GM12878 (cell line): ENCODE measurements around the gene DNAAF1. TPM values are rescaled to one million over a fixed set of nuclear protein-coding genes. Genes with fewer than 3 reads are reported as not detected.

Experiments used
- BRCA1 ChIP-seq: IDR thresholded peaks from 2 replicates; pipeline ENCODE4 v1.6.1; 2011; ENCODE audit warnings: low read depth, low read length, improper control_type of control experiment
- CHD2 ChIP-seq: IDR thresholded peaks from 2 replicates; pipeline ENCODE4 v1.6.1; 2011; ENCODE audit warnings: low read depth, low read length, improper control_type of control experiment, borderline replicate concordance
- ESRRA ChIP-seq: IDR thresholded peaks from 2 replicates; pipeline ENCODE4 v1.6.1; 2012; ENCODE audit warnings: mild to moderate bottlenecking, low read length, improper control_type of control experiment
- ETV6 ChIP-seq, 2 experiments: fragments of 450-650 bp in 1 of 2; IDR thresholded peaks in 1 of 2; conservative IDR thresholded peaks in 1 of 2; 2 replicates each; pipeline ENCODE4 v1.6.1; 2014; ENCODE audit warnings: antibody characterized with exemption in 1 of 2, borderline replicate concordance in 1 of 2, low read depth in 1 of 2, mild to moderate bottlenecking in 1 of 2, moderate library complexity in 1 of 2
- HDAC6 ChIP-seq: fragments of 200-600 bp; sonication (generic); IDR thresholded peaks from one replicate; pipeline ENCODE4 v1.8.0; 2017; ENCODE audit warnings: antibody characterized with exemption; ENCODE audit not compliant: unreplicated experiment
- KDM1A ChIP-seq: fragments of 200-600 bp; sonication (generic); IDR thresholded peaks from 2 replicates; pipeline ENCODE4 v1.6.1; 2016; ENCODE audit warnings: borderline replicate concordance
- MEF2A ChIP-seq: IDR thresholded peaks from 2 replicates; pipeline ENCODE4 v1.6.1; 2011; ENCODE audit warnings: low read depth, mild to moderate bottlenecking, low read length, moderate library complexity; ENCODE audit not compliant: insufficient read depth
- NFYB ChIP-seq: IDR thresholded peaks from 2 replicates; pipeline ENCODE4 v1.6.1; 2011; ENCODE audit warnings: low read depth, mild to moderate bottlenecking, low read length, improper control_type of control experiment, moderate library complexity; ENCODE audit not compliant: insufficient read depth
- NR2F1 ChIP-seq: fragments of 450-650 bp; conservative IDR thresholded peaks from 2 replicates; pipeline ENCODE4 v1.6.1; 2017; ENCODE audit warnings: mild to moderate bottlenecking
- NRF1 ChIP-seq: conservative IDR thresholded peaks from 2 replicates; pipeline ENCODE4 v1.6.1; 2011; ENCODE audit warnings: mild to moderate bottlenecking, low read depth, low read length, improper control_type of control experiment
- PAX5 ChIP-seq: IDR thresholded peaks from 2 replicates; pipeline ENCODE4 v1.6.1; 2011; ENCODE audit warnings: low read depth, low read length, borderline replicate concordance
- RAD51 ChIP-seq: fragments of 450-650 bp; IDR thresholded peaks from 2 replicates; pipeline ENCODE4 v1.6.1; 2016; ENCODE audit warnings: moderate library complexity, mild to moderate bottlenecking, inconsistent platforms
- RUNX3 ChIP-seq: IDR thresholded peaks from 2 replicates; pipeline ENCODE4 v1.6.1; 2012; ENCODE audit warnings: low read length, inconsistent platforms
- SRF ChIP-seq, 2 experiments: IDR thresholded peaks; 2 replicates each; pipeline ENCODE4 v1.6.1; 2011; ENCODE audit warnings: low read depth in 2 of 2, low read length in 2 of 2, mild to moderate bottlenecking in 1 of 2, moderate library complexity in 1 of 2
- TAF1 ChIP-seq: IDR thresholded peaks from 2 replicates; pipeline ENCODE4 v1.6.1; 2011; ENCODE audit warnings: mild to moderate bottlenecking, low read depth, low read length, borderline replicate concordance
- TBL1XR1 ChIP-seq: IDR thresholded peaks from 2 replicates; pipeline ENCODE4 v1.6.1; 2012; ENCODE audit warnings: low read depth, low read length, improper control_type of control experiment
- ZBED1 ChIP-seq: IDR thresholded peaks from 2 replicates; pipeline ENCODE4 v1.6.1; 2016; ENCODE audit warnings: borderline replicate concordance
- ZBTB4 ChIP-seq: fragments of 450-650 bp; formaldehyde crosslinking; IDR thresholded peaks from 2 replicates; pipeline ENCODE4 v1.4.0; 2022; ENCODE audit warnings: mild to moderate bottlenecking, moderate library complexity
- polyA plus RNA-seq, 11 experiments: library from polyadenylated mRNA; depleted of rRNA in 4 of 11; unstranded in 6 of 11; stranded (reverse) in 5 of 11; fragments of >200 nt; fragmentation: Nextera tagmentation in 4 of 11; fragmentation: Illumina TruSeq in 1 of 11; extraction: Ambion mirVana in 4 of 11; extraction: Trizol in 1 of 11; gene quantifications; 1 replicate in 1 of 11; 2 replicates in 10 of 11; pipeline versions ENCODE4 v1.2.1 to v1.2.3, GENCODE V29; 2011 to 2016; ENCODE audit warnings: inconsistent platforms in 2 of 11, missing spikeins in 2 of 11, low read depth in 1 of 11
- total RNA-seq, 4 experiments: library from RNA; depleted of rRNA in 3 of 4; stranded (reverse); fragments of >200 nt in 3 of 4; fragmentation: Illumina TruSeq in 1 of 4; extraction: Trizol in 1 of 4; gene quantifications; 2 replicates each; pipeline versions ENCODE4 v1.2.1 to v1.2.3, GENCODE V29; 2013 to 2021
- TF ChIP-seq, protein P1 (sequence below): IDR thresholded peaks from 2 replicates; pipeline ENCODE4 v1.6.1; 2012; ENCODE audit warnings: mild to moderate bottlenecking, low read depth, low read length
- TF ChIP-seq, protein P2 (sequence below): IDR thresholded peaks from 2 replicates; pipeline ENCODE4 v1.6.1; 2012; ENCODE audit warnings: low read length, inconsistent platforms

Gene DNAAF1
- total and polyA plus RNA-seq, 10 of the 15 experiments (the other 5 are each of a cell fraction or from before 2014, with no cell fraction given), result 0.02 to 0.76 (median 0.08) TPM; not detected in 6

DNA sequence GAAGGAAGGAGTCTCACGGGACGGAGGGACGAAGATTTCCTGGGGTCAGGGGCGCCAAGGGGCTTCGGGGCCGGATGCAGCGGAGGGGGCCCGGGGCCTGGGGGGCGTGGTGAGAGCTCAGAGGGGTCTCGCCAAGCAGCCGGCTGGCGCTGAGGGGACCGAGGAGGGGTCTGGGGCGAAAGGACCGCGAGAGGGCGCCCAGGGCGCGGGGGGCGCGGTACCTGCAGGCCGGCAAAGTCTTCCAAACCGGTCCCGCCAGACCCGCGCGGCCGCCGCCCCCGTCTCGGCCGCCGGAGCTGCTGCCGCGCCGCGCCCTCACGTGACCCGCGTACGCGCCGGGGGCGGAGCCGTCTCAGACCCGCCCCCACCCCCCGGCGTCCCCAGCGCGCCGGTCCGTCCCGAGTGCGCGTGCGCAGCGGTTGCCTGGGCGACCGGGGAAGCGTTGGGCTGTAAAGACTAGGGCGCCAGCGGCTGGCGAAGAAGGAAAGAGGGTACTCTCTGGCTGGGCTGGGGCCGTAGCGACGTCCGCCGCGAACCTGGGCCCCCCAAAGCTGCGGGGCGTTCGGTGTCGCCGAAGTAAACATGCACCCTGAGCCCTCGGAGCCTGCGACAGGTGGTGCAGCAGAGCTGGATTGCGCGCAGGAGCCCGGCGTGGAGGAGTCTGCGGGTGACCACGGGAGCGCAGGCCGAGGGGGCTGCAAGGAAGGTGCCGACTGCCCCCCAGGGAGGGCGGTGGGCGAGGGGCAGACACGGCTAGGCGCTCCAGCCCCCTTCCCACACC is at the start of gene DNAAF1, which contains the start of gene HSDL1 (continued):
- TF ChIP-seq RAD51 (no peak), ETV6 (conservative IDR thresholded peaks at IDR 0.05 in 1 of 2, IDR thresholded peaks at IDR 0.05 in 1 of 2; ENCODE audit: borderline replicate concordance in 1 of 2, low read depth in 1 of 2) (no peak), ZBED1 (no peak), PAX5 (no peak), NRF1 (peak; percentile 75), BRCA1 (no peak), NR2F1 (peak; percentile 70), TAF1 (no peak), ESRRA (no peak), ZBTB4 (CRISPR knock-in tag) (no peak), HDAC6 (no peak), MEF2A (no peak), RUNX3 (no peak), TBL1XR1 (no peak), KDM1A (no peak), SRF (IDR thresholded peaks at IDR 0.05; ENCODE audit: low read depth in 2 of 2, low read length in 2 of 2) (no peak), CHD2 (no peak), NFYB (no peak)
- TF ChIP-seq, protein P1, sequence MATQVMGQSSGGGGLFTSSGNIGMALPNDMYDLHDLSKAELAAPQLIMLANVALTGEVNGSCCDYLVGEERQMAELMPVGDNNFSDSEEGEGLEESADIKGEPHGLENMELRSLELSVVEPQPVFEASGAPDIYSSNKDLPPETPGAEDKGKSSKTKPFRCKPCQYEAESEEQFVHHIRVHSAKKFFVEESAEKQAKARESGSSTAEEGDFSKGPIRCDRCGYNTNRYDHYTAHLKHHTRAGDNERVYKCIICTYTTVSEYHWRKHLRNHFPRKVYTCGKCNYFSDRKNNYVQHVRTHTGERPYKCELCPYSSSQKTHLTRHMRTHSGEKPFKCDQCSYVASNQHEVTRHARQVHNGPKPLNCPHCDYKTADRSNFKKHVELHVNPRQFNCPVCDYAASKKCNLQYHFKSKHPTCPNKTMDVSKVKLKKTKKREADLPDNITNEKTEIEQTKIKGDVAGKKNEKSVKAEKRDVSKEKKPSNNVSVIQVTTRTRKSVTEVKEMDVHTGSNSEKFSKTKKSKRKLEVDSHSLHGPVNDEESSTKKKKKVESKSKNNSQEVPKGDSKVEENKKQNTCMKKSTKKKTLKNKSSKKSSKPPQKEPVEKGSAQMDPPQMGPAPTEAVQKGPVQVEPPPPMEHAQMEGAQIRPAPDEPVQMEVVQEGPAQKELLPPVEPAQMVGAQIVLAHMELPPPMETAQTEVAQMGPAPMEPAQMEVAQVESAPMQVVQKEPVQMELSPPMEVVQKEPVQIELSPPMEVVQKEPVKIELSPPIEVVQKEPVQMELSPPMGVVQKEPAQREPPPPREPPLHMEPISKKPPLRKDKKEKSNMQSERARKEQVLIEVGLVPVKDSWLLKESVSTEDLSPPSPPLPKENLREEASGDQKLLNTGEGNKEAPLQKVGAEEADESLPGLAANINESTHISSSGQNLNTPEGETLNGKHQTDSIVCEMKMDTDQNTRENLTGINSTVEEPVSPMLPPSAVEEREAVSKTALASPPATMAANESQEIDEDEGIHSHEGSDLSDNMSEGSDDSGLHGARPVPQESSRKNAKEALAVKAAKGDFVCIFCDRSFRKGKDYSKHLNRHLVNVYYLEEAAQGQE, result no peak
- TF ChIP-seq, protein P2, sequence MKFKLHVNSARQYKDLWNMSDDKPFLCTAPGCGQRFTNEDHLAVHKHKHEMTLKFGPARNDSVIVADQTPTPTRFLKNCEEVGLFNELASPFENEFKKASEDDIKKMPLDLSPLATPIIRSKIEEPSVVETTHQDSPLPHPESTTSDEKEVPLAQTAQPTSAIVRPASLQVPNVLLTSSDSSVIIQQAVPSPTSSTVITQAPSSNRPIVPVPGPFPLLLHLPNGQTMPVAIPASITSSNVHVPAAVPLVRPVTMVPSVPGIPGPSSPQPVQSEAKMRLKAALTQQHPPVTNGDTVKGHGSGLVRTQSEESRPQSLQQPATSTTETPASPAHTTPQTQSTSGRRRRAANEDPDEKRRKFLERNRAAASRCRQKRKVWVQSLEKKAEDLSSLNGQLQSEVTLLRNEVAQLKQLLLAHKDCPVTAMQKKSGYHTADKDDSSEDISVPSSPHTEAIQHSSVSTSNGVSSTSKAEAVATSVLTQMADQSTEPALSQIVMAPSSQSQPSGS, result no peak
